HCT116 (cell line): ENCODE measurements around the gene PRSS36. TPM values are rescaled to one million over a fixed set of nuclear protein-coding genes. Genes with fewer than 3 reads are reported as not detected.

Experiments
- ATAC-seq: fragments of 200-7000 bp; cut with Tn5 transposase; 2 replicates; pipeline ENCODE4 v1.9.1; 2020; ENCODE audit warnings: mild to moderate bottlenecking, moderate library complexity
- BruUV-seq: library from RNA; stranded (reverse); fragments of 400-500 nt; replicated peaks from 2 replicates; lab custom pipeline; 2021; lab: Mats Ljungman, UMichigan
- CTCF ChIA-PET: fragments of 300-600 bp; sonication (Branson Sonifier 250); formaldehyde crosslinking; loops from one replicate; lab custom pipeline; 2021; ENCODE audit warnings: antibody characterized with exemption; lab: Charles Lee
- POLR2A ChIA-PET: fragments of 300-600, 350-600 bp; sonication (Branson Sonifier 250); formaldehyde crosslinking; loops from one replicate; lab custom pipeline; 2021; ENCODE audit warnings: antibody characterized with exemption; lab: Charles Lee
- RAD21 ChIA-PET, 2 experiments: fragments of 300-600 bp; sonication (Branson Sonifier 250); formaldehyde crosslinking; loops; one replicate each; lab custom pipeline; 2023; ENCODE audit warnings: low total read pairs in 2 of 2; ENCODE audit not compliant: uncharacterized antibody in 2 of 2, unreplicated experiment in 2 of 2, low non-redundant PET in 1 of 2; lab: Charles Lee
- DNase-seq: peaks from one replicate; pipeline ENCODE4 v3.0.0-alpha.2; 2010; ENCODE audit warnings: low read depth, low spot score
- H2AFZ ChIP-seq: fragments of 200-600 bp; shearing (Covaris generic), sonication (generic); 2 replicates; pipeline ENCODE4 v1.6.1; 2017; ENCODE audit warnings: low read depth, mixed run types, mixed read lengths, antibody characterized with exemption, low read length; ENCODE audit not compliant: poor library complexity, severe bottlenecking
- H3K27ac ChIP-seq: 2 replicates; pipeline ENCODE4 v1.5.1; 2012; ENCODE audit warnings: low read depth, low read length
- H3K27me3 ChIP-seq: fragments of 200-600 bp; sonication (generic); 2 replicates; pipeline ENCODE4 v1.6.1; 2016; ENCODE audit warnings: mixed run types, low read length, mixed read lengths; ENCODE audit not compliant: insufficient read depth
- H3K36me3 ChIP-seq, 2 experiments: fragments of 200-500 bp in 1 of 2; fragments of 200-600 bp in 1 of 2; sonication (Bioruptor generic) in 1 of 2; sonication (generic) in 1 of 2; 2 replicates each; pipeline versions ENCODE4 v1.5.1 to v1.6.1; 2014 to 2016; ENCODE audit warnings: low read length in 2 of 2, inconsistent platforms in 1 of 2, mixed read lengths in 1 of 2, mixed run types in 1 of 2; ENCODE audit not compliant: insufficient read depth in 2 of 2, control insufficient read depth in 1 of 2
- H3K4me1 ChIP-seq, 2 experiments: fragments of 200-600 bp in 1 of 2; sonication (generic) in 1 of 2; 2 replicates each; pipeline versions ENCODE4 v1.5.1 to v1.6.1; 2012 to 2017; ENCODE audit warnings: low read length in 2 of 2, inconsistent platforms in 1 of 2, mild to moderate bottlenecking in 1 of 2, mixed read lengths in 1 of 2, mixed run types in 1 of 2, moderate library complexity in 1 of 2; ENCODE audit not compliant: insufficient read depth in 2 of 2, control insufficient read depth in 1 of 2
- H3K4me2 ChIP-seq: fragments of 200-600 bp; sonication (generic); 2 replicates; pipeline ENCODE4 v1.6.1; 2017; ENCODE audit warnings: mixed run types, low read length, mixed read lengths
- H3K4me3 ChIP-seq, 2 experiments: fragments of 200-600 bp in 1 of 2; sonication (generic) in 1 of 2; replicated peaks in 1 of 2; 2 replicates each; pipeline ENCODE4 v1.5.1; 2011 to 2016; ENCODE audit warnings: low read length in 2 of 2, control low read depth in 1 of 2, low read depth in 1 of 2, mild to moderate bottlenecking in 1 of 2, mixed read lengths in 1 of 2, mixed run types in 1 of 2
- H3K79me2 ChIP-seq: fragments of 200-600 bp; sonication (generic); 2 replicates; pipeline ENCODE4 v1.6.1; 2017; ENCODE audit warnings: mild to moderate bottlenecking, mixed run types, low read length, moderate library complexity, mixed read lengths; ENCODE audit not compliant: insufficient read depth
- H3K9ac ChIP-seq: fragments of 200-600 bp; sonication (generic); 2 replicates; pipeline ENCODE4 v1.6.1; 2016; ENCODE audit warnings: low read length, mixed read lengths
- H3K9me2 ChIP-seq: fragments of 200-600 bp; sonication (generic), shearing (Covaris generic); 2 replicates; pipeline ENCODE4 v1.6.1; 2017; ENCODE audit warnings: mixed run types, mild to moderate bottlenecking, moderate library complexity; ENCODE audit not compliant: insufficient read depth
- H3K9me3 ChIP-seq, 2 experiments: fragments of 200-500 bp in 1 of 2; fragments of 200-600 bp in 1 of 2; sonication (Bioruptor generic) in 1 of 2; sonication (generic) in 1 of 2; 2 replicates each; pipeline ENCODE4 v1.6.1; 2014 to 2017; ENCODE audit warnings: low read length in 2 of 2, mixed read lengths in 2 of 2, inconsistent platforms in 1 of 2, low read depth in 1 of 2, mild to moderate bottlenecking in 1 of 2, mixed run types in 1 of 2, moderate library complexity in 1 of 2; ENCODE audit not compliant: control insufficient read depth in 1 of 2, insufficient read depth in 1 of 2
- H4K20me1 ChIP-seq: fragments of 200-600 bp; sonication (generic), shearing (Covaris generic); 2 replicates; pipeline ENCODE4 v1.6.1; 2017; ENCODE audit warnings: mixed run types, mild to moderate bottlenecking, moderate library complexity; ENCODE audit not compliant: insufficient read depth
- CBX3 ChIP-seq: IDR thresholded peaks from 2 replicates; pipeline ENCODE4 v1.6.1; 2012; ENCODE audit warnings: low read depth
- EGR1 ChIP-seq: IDR thresholded peaks from 2 replicates; pipeline ENCODE4 v1.6.1; 2012; ENCODE audit warnings: low read depth
- ELF1 ChIP-seq: IDR thresholded peaks from 2 replicates; pipeline ENCODE4 v1.6.1; 2012; ENCODE audit warnings: low read depth, borderline replicate concordance
- FOSL1 ChIP-seq: IDR thresholded peaks from 2 replicates; pipeline ENCODE4 v1.6.1; 2012; ENCODE audit warnings: low read depth
- POLR2AphosphoS5 ChIP-seq: IDR thresholded peaks from 2 replicates; pipeline ENCODE4 v1.6.1; 2011; ENCODE audit warnings: mild to moderate bottlenecking, low read depth, low read length, moderate library complexity
- RAD21 ChIP-seq: IDR thresholded peaks from 2 replicates; pipeline ENCODE4 v1.6.1; 2012; ENCODE audit warnings: low read depth, mild to moderate bottlenecking
- SIN3A ChIP-seq: IDR thresholded peaks from 2 replicates; pipeline ENCODE4 v1.6.1; 2012; ENCODE audit warnings: low read depth
- SP1 ChIP-seq: IDR thresholded peaks from 2 replicates; pipeline ENCODE4 v1.6.1; 2012; ENCODE audit warnings: low read depth
- SRF ChIP-seq: IDR thresholded peaks from 2 replicates; pipeline ENCODE4 v1.6.1; 2012; ENCODE audit warnings: low read depth
- YY1 ChIP-seq: IDR thresholded peaks from 2 replicates; pipeline ENCODE4 v1.6.1; 2011; ENCODE audit warnings: low read length, low read depth, moderate library complexity, mild to moderate bottlenecking; ENCODE audit not compliant: insufficient replicate concordance; ENCODE audit errors: extremely low read depth
- ZNF274 ChIP-seq: fragments of 200-500 bp; sonication (Bioruptor generic); IDR thresholded peaks from 2 replicates; pipeline ENCODE4 v1.6.1; 2014; ENCODE audit warnings: mild to moderate bottlenecking, low read depth, low read length, inconsistent platforms
- intact Hi-C: fragments of 100-400 bp; cut with micrococcal nuclease; formaldehyde crosslinking; loops from 2 replicates; pipeline ENCODE4 v1.10.0; 2022
- total RNA-seq: library from RNA; stranded (reverse); gene quantifications from one replicate; pipeline ENCODE4 v1.2.1, GENCODE V29; 2021; ENCODE audit not compliant: unreplicated experiment

Gene PRSS36
- total RNA-seq, 1 experiment from 2014 or later, result not detected

GRCh38 chr16:31106509-31107464 lies 43.1 kb downstream of the PRSS36 start:
- no peak overlapping the region for H2AFZ ChIP-seq
- no peak for DNase-seq
- RAD21 ChIA-PET, result no interaction called here
- no peaks in the 10 kb centered on the region for H3K9me3 ChIP-seq
- ATAC-seq, result no peak
- no peak for TF ChIP-seq POLR2AphosphoS5
- no peak for TF ChIP-seq SIN3A
- no peak for TF ChIP-seq ZNF274
- TF ChIP-seq ELF1, result no peak
- no peak for TF ChIP-seq SRF
- TF ChIP-seq EGR1, result no peak
- TF ChIP-seq FOSL1, result no peak
- TF ChIP-seq SP1, result no peak
- TF ChIP-seq CBX3, result no peak
- TF ChIP-seq RAD21, result no peak
- TF ChIP-seq YY1, result no peak
- TF ChIP-seq, all 23 proteins: peak for 0
- BruUV-seq, result no TSS peak
- Histone ChIP-seq H3K9ac (no peak overlapping the region), H3K4me1 (peaks cover 10 to 27% of the 10 kb centered on the region in 2 experiments; a peak in 3 of 4 replicates), H3K27ac (no peak overlapping the region), H3K9me2 (no peaks in the 10 kb centered on the region), H3K4me2 (peak overlapping the region; percentile 83; the same call in 1 of the 2 replicates), H4K20me1 (no peaks in the 10 kb centered on the region), H3K27me3 (no peaks in the 10 kb centered on the region), H3K36me3 (peaks cover 10 to 24% of the 10 kb centered on the region in 2 experiments), H3K4me3 (no peak overlapping the region), H3K79me2 (peaks cover 16% of the 10 kb centered on the region)
- intact Hi-C loops, result loop anchor here (5.0 kb wide), 1 partner anchor 336 kb away; the partner anchor contains the start of gene ZNF843
- POLR2A ChIA-PET, result interaction anchor here (1.3 kb wide), 1 partner anchor 11 kb away, joined by 3 read pairs; the partner anchor contains the start of gene KAT8
- CTCF ChIA-PET, result interaction anchor here (0.7 kb wide), 1 partner anchor 9 kb away, joined by 3 read pairs; no protein-coding TSS in a partner anchor
